ENCODE data around the gene DMKN. TPM values are rescaled to one million over a fixed set of nuclear protein-coding genes. Genes with fewer than 3 reads are reported as not detected.

Gene DMKN
- total and polyA plus RNA-seq, 9 of the 15 experiments (the other 6 are each of a cell fraction or from before 2014, with no cell fraction given), result 0.36 to 0.53 TPM; not detected in 7

DNA sequence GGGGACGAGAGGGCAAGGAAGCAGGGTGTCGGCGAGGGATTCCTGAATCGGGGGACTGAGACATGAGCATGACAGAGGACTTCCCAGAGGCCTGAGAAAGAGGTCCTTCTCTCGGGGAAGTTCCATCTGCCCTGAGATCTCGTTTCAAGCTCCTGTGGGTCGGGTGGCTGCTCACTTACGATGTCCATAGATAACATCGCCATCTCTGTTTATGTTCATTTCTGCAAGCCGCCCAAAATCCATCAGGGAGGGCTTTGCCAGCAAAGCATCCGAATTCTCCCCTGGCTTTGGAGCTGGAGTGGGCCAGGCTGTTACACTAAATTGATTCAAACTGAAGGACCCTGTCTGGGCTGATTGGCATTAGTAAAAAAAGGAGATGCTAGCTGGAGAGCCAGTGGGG, 5.9 kb downstream of the DMKN start:
- no peak overlapping the region for H3K9ac ChIP-seq (ENCODE audit: insufficient read depth in 1 of 2, low read depth in 2 of 2, low read length in 2 of 2)
- ATAC-seq (no peak), FAIRE-seq (no peak), DNase-seq (ENCODE audit: extremely low read depth in 1 of 4, low spot score in 3 of 4) (no peak)
- in situ Hi-C loops (cut with MboI), result no loop called here
- intact Hi-C loops (cut with micrococcal nuclease), result no loop called here
- no TSS peak for BruUV-seq (replicated peaks)
- H2AFZ ChIP-seq (ENCODE audit: low read depth, low read length), result no peak overlapping the region
- H3K4me2 ChIP-seq (ENCODE audit: insufficient read depth, low read length), result no peak overlapping the region
- peaks cover 0 to 18% of the 10 kb centered on the region in 2 experiments; a peak in 2 of 5 replicates for H3K4me1 ChIP-seq (replicated peaks in 1 of 2; ENCODE audit: control insufficient read depth in 2 of 2, insufficient read depth in 2 of 2, low read length in 2 of 2)
- peaks cover 16% of the 10 kb centered on the region; the same call in 1 of the 2 replicates for H4K20me1 ChIP-seq (replicated peaks; ENCODE audit: control insufficient read depth, insufficient read depth, low read length)
- no peak overlapping the region for H3K27ac ChIP-seq (ENCODE audit: extremely low read depth, low read depth, low read length)
- H3K36me3 ChIP-seq (ENCODE audit: control insufficient read depth, insufficient read depth, low read length), result no peaks in the 10 kb centered on the region
- ChIA-PET POLR2A (no interaction called here), CTCF (ENCODE audit: low intra/inter-chr PET ratio) (no interaction called here)
- peaks cover 67 to 90% of the 10 kb centered on the region in 2 experiments for H3K27me3 ChIP-seq (ENCODE audit: control insufficient read depth in 2 of 2, insufficient read depth in 2 of 2, low read length in 2 of 2)
- H3K79me2 ChIP-seq (ENCODE audit: control insufficient read depth, insufficient read depth, low read length), result no peaks in the 10 kb centered on the region
- no peak overlapping the region for H3K4me3 ChIP-seq
- no peaks in the 10 kb centered on the region for H3K9me1 ChIP-seq (ENCODE audit: control insufficient read depth, insufficient read depth, low read length)
- 0% methylated on average over 10 of the region's 11 CpGs for WGBS (ENCODE audit: insufficient coverage, low coverage, missing lambda C conversion rate)
- no peaks in the 10 kb centered on the region for H3K9me3 ChIP-seq (replicated peaks; ENCODE audit: control insufficient read depth, insufficient read depth, low read depth, low read length)
- TF ChIP-seq CBX8 (IDR thresholded peaks at IDR 0.05; ENCODE audit: borderline replicate concordance, extremely low read depth, low read depth, low read length, poor library complexity, severe bottlenecking) (peak; percentile 72), PRDM10 (IDR thresholded peaks at IDR 0.05; ENCODE audit: partially characterized antibody) (peak; percentile 46), SREBF2 (CRISPR knock-in tag; IDR thresholded peaks at IDR 0.05) (no peak)
